H9 (cell line): ENCODE measurements around the gene DCTN2. TPM values are rescaled to one million over a fixed set of nuclear protein-coding genes. Genes with fewer than 3 reads are reported as not detected.

Experiments used
- DNase-seq: peaks from one replicate; pipeline ENCODE4 v3.0.0-alpha.2; 2017
- H2AFZ ChIP-seq: one replicate; pipeline ENCODE4 v1.6.1; 2013; ENCODE audit warnings: mild to moderate bottlenecking, low read length, control low read depth, moderate library complexity
- H2AK5ac ChIP-seq: 2 replicates; pipeline ENCODE4 v1.6.1; 2013; ENCODE audit warnings: low read length, control low read depth, mixed read lengths; ENCODE audit not compliant: insufficient read length
- H2BK120ac ChIP-seq: one replicate; pipeline ENCODE4 v1.6.1; 2013; ENCODE audit warnings: low read depth, mild to moderate bottlenecking, low read length, control low read depth, inconsistent platforms; ENCODE audit not compliant: poor library complexity, severe bottlenecking
- H2BK12ac ChIP-seq: 2 replicates; pipeline ENCODE4 v1.6.1; 2013; ENCODE audit warnings: low read length, control low read depth, mixed read lengths, low read depth; ENCODE audit not compliant: insufficient read length
- H2BK15ac ChIP-seq: 2 replicates; pipeline ENCODE4 v1.6.1; 2013; ENCODE audit warnings: low read depth, low read length, control low read depth
- H2BK20ac ChIP-seq: one replicate; pipeline ENCODE4 v1.6.1; 2013; ENCODE audit warnings: low read depth, mild to moderate bottlenecking, low read length, control low read depth, inconsistent platforms; ENCODE audit not compliant: poor library complexity, severe bottlenecking
- H2BK5ac ChIP-seq: 2 replicates; pipeline ENCODE4 v1.6.1; 2013; ENCODE audit warnings: low read length, control low read depth, mixed read lengths; ENCODE audit not compliant: insufficient read length
- H3K14ac ChIP-seq: 2 replicates; pipeline ENCODE4 v1.6.1; 2013; ENCODE audit warnings: low read length, control low read depth; ENCODE audit not compliant: insufficient read depth
- H3K18ac ChIP-seq: 2 replicates; pipeline ENCODE4 v1.6.1; 2013; ENCODE audit warnings: low read depth, mild to moderate bottlenecking, mixed read lengths, low read length, control low read depth; ENCODE audit not compliant: insufficient read length
- H3K23ac ChIP-seq: 2 replicates; pipeline ENCODE4 v1.6.1; 2013; ENCODE audit warnings: low read length, control low read depth, mixed read lengths, low read depth; ENCODE audit not compliant: insufficient read length
- H3K23me2 ChIP-seq: 2 replicates; pipeline ENCODE4 v1.6.1; 2013; ENCODE audit warnings: low read depth, mild to moderate bottlenecking, mixed read lengths, low read length, control low read depth; ENCODE audit not compliant: insufficient read length, poor library complexity, severe bottlenecking
- H3K27ac ChIP-seq: 2 replicates; pipeline ENCODE4 v1.5.1; 2013; ENCODE audit warnings: low read length, control low read depth, mixed read lengths, low read depth; ENCODE audit not compliant: insufficient read length
- H3K27me3 ChIP-seq: 2 replicates; pipeline ENCODE4 v1.6.1; 2013; ENCODE audit warnings: low read length, control low read depth, inconsistent platforms; ENCODE audit not compliant: insufficient read depth
- H3K4ac ChIP-seq: 2 replicates; pipeline ENCODE4 v1.6.1; 2013; ENCODE audit warnings: low read depth, mild to moderate bottlenecking, control low read depth, inconsistent platforms, low read length, moderate library complexity
- H3K4me1 ChIP-seq: 2 replicates; pipeline ENCODE4 v1.6.1; 2013; ENCODE audit warnings: low read length, control low read depth, inconsistent platforms; ENCODE audit not compliant: insufficient read depth
- H3K4me2 ChIP-seq: 2 replicates; pipeline ENCODE4 v1.6.1; 2013; ENCODE audit warnings: low read length, control low read depth, mixed read lengths; ENCODE audit not compliant: insufficient read length, insufficient read depth
- H3K56ac ChIP-seq: 2 replicates; pipeline ENCODE4 v1.6.1; 2013; ENCODE audit warnings: low read depth, mild to moderate bottlenecking, mixed read lengths, low read length, control low read depth; ENCODE audit not compliant: insufficient read length
- H3K79me1 ChIP-seq: 2 replicates; pipeline ENCODE4 v1.6.1; 2013; ENCODE audit warnings: low read depth, mild to moderate bottlenecking, moderate library complexity, low read length, control low read depth, inconsistent platforms; ENCODE audit not compliant: insufficient read depth, poor library complexity, severe bottlenecking
- H3K79me2 ChIP-seq: 2 replicates; pipeline ENCODE4 v1.6.1; 2013; ENCODE audit warnings: low read length, control low read depth, inconsistent platforms; ENCODE audit not compliant: insufficient read depth
- H3K9ac ChIP-seq: 2 replicates; pipeline ENCODE4 v1.6.1; 2013; ENCODE audit warnings: low read length, control low read depth, mixed read lengths; ENCODE audit not compliant: insufficient read length; ENCODE audit errors: extremely low read depth
- H3K9me3 ChIP-seq: one replicate; pipeline ENCODE4 v1.6.1; 2013; ENCODE audit warnings: low read depth, low read length, inconsistent platforms; ENCODE audit not compliant: control insufficient read depth
- H3T11ph ChIP-seq: one replicate; pipeline ENCODE4 v1.6.1; 2013; ENCODE audit warnings: mild to moderate bottlenecking, low read length, control low read depth, inconsistent platforms
- H4K20me1 ChIP-seq: one replicate; pipeline ENCODE4 v1.6.1; 2013; ENCODE audit not compliant: control insufficient read depth, insufficient read length, insufficient read depth
- H4K5ac ChIP-seq: 2 replicates; pipeline ENCODE4 v1.6.1; 2013; ENCODE audit warnings: low read depth, mild to moderate bottlenecking, mixed read lengths, low read length, control low read depth; ENCODE audit not compliant: insufficient read length
- H4K8ac ChIP-seq: replicated peaks from 2 replicates; pipeline ENCODE4 v1.6.1; 2013; ENCODE audit warnings: low read length, control low read depth, mixed read lengths, low read depth; ENCODE audit not compliant: insufficient read length
- H4K91ac ChIP-seq: 2 replicates; pipeline ENCODE4 v1.6.1; 2013; ENCODE audit warnings: low read depth, mild to moderate bottlenecking, moderate library complexity, mixed read lengths, low read length, control low read depth; ENCODE audit not compliant: insufficient read length
- H3K27ac Mint-ChIP-seq, 3 experiments: 2 replicates in 2 of 3; 3 replicates in 1 of 3; pipeline ENCODE4 v1.8.0; 2020 to 2021; ENCODE audit warnings: mixed read lengths in 3 of 3, mild to moderate bottlenecking in 1 of 3, moderate library complexity in 1 of 3
- H3K27me3 Mint-ChIP-seq: 2 replicates; pipeline ENCODE4 v1.8.0; 2021; ENCODE audit warnings: low read depth, mild to moderate bottlenecking, moderate library complexity, mixed read lengths
- H3K36me3 Mint-ChIP-seq, 3 experiments: 2 replicates in 2 of 3; 3 replicates in 1 of 3; pipeline ENCODE4 v1.8.0; 2020 to 2021; ENCODE audit warnings: low read depth in 3 of 3, mixed read lengths in 3 of 3; ENCODE audit not compliant: insufficient read depth in 1 of 3
- H3K4me1 Mint-ChIP-seq, 2 experiments: 2 replicates each; pipeline ENCODE4 v1.8.0; 2020; ENCODE audit warnings: mixed read lengths in 2 of 2
- H3K4me3 Mint-ChIP-seq, 2 experiments: 2 replicates in 1 of 2; 3 replicates in 1 of 2; pipeline ENCODE4 v1.8.0; 2020 to 2021; ENCODE audit warnings: mild to moderate bottlenecking in 2 of 2, mixed read lengths in 2 of 2, moderate library complexity in 1 of 2
- H3K9me3 Mint-ChIP-seq, 2 experiments: 2 replicates in 1 of 2; 3 replicates in 1 of 2; pipeline ENCODE4 v1.8.0; 2020; ENCODE audit warnings: mild to moderate bottlenecking in 2 of 2, mixed read lengths in 2 of 2, moderate library complexity in 1 of 2
- WGBS: extraction: QIAGEN DNeasy Blood & Tissue Kit; methylation state at CpG from one replicate; pipeline ENCODE4 v1.1.7; 2013; ENCODE audit warnings: missing lambda C conversion rate, low lambda C conversion rate, mixed read lengths; ENCODE audit not compliant: insufficient read length; ENCODE audit errors: extremely low coverage; 5-methylcytosine and 5-hydroxymethylcytosine counted together
- total RNA-seq: library from RNA; stranded (reverse); gene quantifications from 2 replicates; pipeline ENCODE4 v1.2.1, GENCODE V29; 2021
- TF ChIP-seq, protein P1 (sequence below): fragments of 200-600 bp; sonication (generic); conservative IDR thresholded peaks from 3 replicates; pipeline ENCODE4 v1.8.0; 2021; ENCODE audit warnings: antibody characterized with exemption, mild to moderate bottlenecking

The DCTN2 gene
- total RNA-seq, 1 experiment from 2014 or later = 97.7 TPM

DNA sequence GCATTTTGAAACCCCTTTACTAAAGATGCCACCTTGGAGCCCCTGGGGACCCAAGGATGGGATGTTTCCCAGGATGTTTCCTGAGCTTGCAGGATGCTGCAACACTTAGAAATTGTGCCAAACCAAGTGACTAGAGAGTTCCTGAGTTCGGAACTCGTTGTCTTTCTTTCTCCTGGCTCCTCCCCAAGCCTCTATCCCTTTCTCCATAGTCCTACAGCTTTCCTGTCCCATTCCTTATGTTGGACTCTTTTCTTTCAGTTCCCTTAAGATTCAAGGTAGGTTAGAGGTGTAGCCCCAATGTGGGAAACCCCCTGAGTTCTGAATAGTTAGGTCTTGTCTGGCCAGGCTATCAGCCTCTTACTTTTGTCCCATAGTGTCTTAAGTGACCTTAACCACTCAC is 1.5 kb upstream of the DCTN2 start:
- no peaks in the 10 kb centered on the region; the same call in 1 of the 2 replicates for H3K79me2 ChIP-seq
- no peak overlapping the region for H3K14ac ChIP-seq
- Mint-ChIP-seq H3K4me1 (peaks cover 50 to 60% of the 10 kb centered on the region in 2 experiments), H3K27ac (no peak overlapping the region), H3K9me3 (no peaks in the 10 kb centered on the region), H3K27me3 (peaks cover 22% of the 10 kb centered on the region), H3K4me3 (peak overlapping the region in 1 of 2 experiments; percentile 84; a peak in 2 of 5 replicates), H3K36me3 (peaks cover 0 to 9% (median 8%) of the 10 kb centered on the region in 3 experiments; a peak in 4 of 7 replicates)
- H2BK20ac ChIP-seq = no peak overlapping the region
- H2BK12ac ChIP-seq = no peak overlapping the region
- peaks cover 14% of the 10 kb centered on the region for H3K79me1 ChIP-seq
- no peak overlapping the region for H3K9ac ChIP-seq
- no peaks in the 10 kb centered on the region; the same call in 1 of the 2 replicates for H3K27me3 ChIP-seq
- H2AFZ ChIP-seq = no peak overlapping the region
- H3K4me2 ChIP-seq = no peak overlapping the region
- no peak overlapping the region for H2BK5ac ChIP-seq
- H3K23ac ChIP-seq = no peak overlapping the region
- no peaks in the 10 kb centered on the region for H4K20me1 ChIP-seq
- H2BK15ac ChIP-seq = no peak overlapping the region
- no peak overlapping the region for H2BK120ac ChIP-seq
- no peaks in the 10 kb centered on the region for H3K9me3 ChIP-seq
- no peak overlapping the region for H4K8ac ChIP-seq
- TF ChIP-seq, protein P1, sequence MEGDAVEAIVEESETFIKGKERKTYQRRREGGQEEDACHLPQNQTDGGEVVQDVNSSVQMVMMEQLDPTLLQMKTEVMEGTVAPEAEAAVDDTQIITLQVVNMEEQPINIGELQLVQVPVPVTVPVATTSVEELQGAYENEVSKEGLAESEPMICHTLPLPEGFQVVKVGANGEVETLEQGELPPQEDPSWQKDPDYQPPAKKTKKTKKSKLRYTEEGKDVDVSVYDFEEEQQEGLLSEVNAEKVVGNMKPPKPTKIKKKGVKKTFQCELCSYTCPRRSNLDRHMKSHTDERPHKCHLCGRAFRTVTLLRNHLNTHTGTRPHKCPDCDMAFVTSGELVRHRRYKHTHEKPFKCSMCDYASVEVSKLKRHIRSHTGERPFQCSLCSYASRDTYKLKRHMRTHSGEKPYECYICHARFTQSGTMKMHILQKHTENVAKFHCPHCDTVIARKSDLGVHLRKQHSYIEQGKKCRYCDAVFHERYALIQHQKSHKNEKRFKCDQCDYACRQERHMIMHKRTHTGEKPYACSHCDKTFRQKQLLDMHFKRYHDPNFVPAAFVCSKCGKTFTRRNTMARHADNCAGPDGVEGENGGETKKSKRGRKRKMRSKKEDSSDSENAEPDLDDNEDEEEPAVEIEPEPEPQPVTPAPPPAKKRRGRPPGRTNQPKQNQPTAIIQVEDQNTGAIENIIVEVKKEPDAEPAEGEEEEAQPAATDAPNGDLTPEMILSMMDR = no peak
- no peak overlapping the region for H4K91ac ChIP-seq
- H3K56ac ChIP-seq = no peak overlapping the region
- H2AK5ac ChIP-seq = no peak overlapping the region
- no peak overlapping the region for H3T11ph ChIP-seq
- H3K18ac ChIP-seq = no peak overlapping the region
- no peak for DNase-seq
- WGBS = no CpG with 5 or more reads among the region's 2 CpGs
- no peak overlapping the region for H4K5ac ChIP-seq
- H3K27ac ChIP-seq = no peak overlapping the region
- H3K4ac ChIP-seq = no peak overlapping the region
- peaks cover 16% of the 10 kb centered on the region for H3K23me2 ChIP-seq
- H3K4me1 ChIP-seq = peaks cover 11% of the 10 kb centered on the region
